Activated CD4-positive, alpha-beta T cell treated with anti-CD3 and anti-CD28 coated beads, Interleukin-10, Interleukin-2, amounts not matched to agents 100 ng/mL and 50 ng/mL, durations not matched to agents 16 hours and 8 hours (primary cell): Measurements from ENCODE around the gene FAM53B.

Experiments used
- DNase-seq: peaks from one replicate; pipeline ENCODE4 v3.0.0-alpha.2; 2020

Gene FAM53B

GRCh38 chr10:124707144-124707467 is 37.1 kb downstream of the FAM53B start:
- DNase-seq, result no peak

- DNase-seq, result no peak
These were observed 37.6 kb downstream of the FAM53B start for GRCh38 chr10:124706462-124707143.

GRCh38 chr10:124705817-124706461 is 38.2 kb downstream of the FAM53B start:
- no peak for DNase-seq

GRCh38 chr10:124705381-124705740 is 38.8 kb downstream of the FAM53B start:
- no peak for DNase-seq

- DNase-seq, result no peak
These were observed 39.5 kb downstream of the FAM53B start for GRCh38 chr10:124704428-124705380.

- DNase-seq, result no peak
These were observed 40.3 kb downstream of the FAM53B start for GRCh38 chr10:124703778-124704427.

- no peak for DNase-seq
These were observed 40.8 kb downstream of the FAM53B start for GRCh38 chr10:124703372-124703771.

- DNase-seq, result no peak
These were observed 42.1 kb downstream of the FAM53B start for GRCh38 chr10:124701881-124702656.

GRCh38 chr10:124701435-124701834 is 42.7 kb downstream of the FAM53B start:
- no peak for DNase-seq

GRCh38 chr10:124701038-124701365 is 43.2 kb downstream of the FAM53B start:
- DNase-seq, result no peak

GRCh38 chr10:124700293-124701037 is 43.7 kb downstream of the FAM53B start:
- DNase-seq, result no peak

- DNase-seq, result no peak
These were observed 44.5 kb downstream of the FAM53B start for GRCh38 chr10:124699471-124700292.

GRCh38 chr10:124698545-124699469 is 45.4 kb downstream of the FAM53B start:
- DNase-seq, result no peak

- peak; percentile 52 for DNase-seq
These were observed 46.2 kb downstream of the FAM53B start for GRCh38 chr10:124697837-124698544.

GRCh38 chr10:124697443-124697836 is 46.7 kb downstream of the FAM53B start:
- no peak for DNase-seq

GRCh38 chr10:124696446-124697392 is 47.5 kb downstream of the FAM53B start:
- DNase-seq, result peak; percentile 56

- DNase-seq, result no peak
These were observed 48.9 kb downstream of the FAM53B start for GRCh38 chr10:124695259-124695658.
